HEK293 (cell line): ENCODE results near the gene DCT.

Source experiments
- CTCF ChIA-PET: fragments of 350-600 bp; formaldehyde crosslinking; extraction: SDS; loops from one replicate; lab custom pipeline; 2021; ENCODE audit warnings: antibody characterized with exemption; lab: Yijun Ruan, JAX
- POLR2A ChIA-PET: fragments of 300-600 bp; formaldehyde crosslinking; extraction: SDS; loops from one replicate; lab custom pipeline; 2020; ENCODE audit warnings: antibody characterized with exemption, inconsistent platforms; lab: Yijun Ruan, JAX
- H3K27ac ChIP-seq: fragments of 200-500 bp; sonication (Bioruptor generic); 2 replicates; pipeline ENCODE4 v1.5.1; 2014; ENCODE audit warnings: low read depth, low read length, control low read depth, inconsistent platforms; ENCODE audit errors: extremely low read depth
- H3K36me3 ChIP-seq, 2 experiments: fragments of 200-500 bp in 1 of 2; sonication (Bioruptor generic) in 1 of 2; 1 replicate in 1 of 2; 2 replicates in 1 of 2; pipeline ENCODE4 v1.5.1; 2014 to 2017; ENCODE audit warnings: inconsistent platforms in 2 of 2, low read length in 2 of 2; ENCODE audit not compliant: control insufficient read depth in 2 of 2, insufficient read depth in 1 of 2
- H3K4me1 ChIP-seq: fragments of 200-500 bp; sonication (Bioruptor generic); 2 replicates; pipeline ENCODE4 v1.5.1; 2014; ENCODE audit warnings: mild to moderate bottlenecking, low read length, inconsistent platforms; ENCODE audit not compliant: control insufficient read depth, insufficient read depth
- H3K4me3 ChIP-seq: 2 replicates; pipeline ENCODE4 v1.5.1; 2011; ENCODE audit warnings: low read depth, mild to moderate bottlenecking, control low read depth, low read length, moderate library complexity
- H3K9me3 ChIP-seq: fragments of 200-500 bp; sonication (Bioruptor generic); 2 replicates; pipeline ENCODE4 v1.5.1; 2014; ENCODE audit warnings: low read depth, low read length, inconsistent platforms; ENCODE audit not compliant: control insufficient read depth, insufficient read depth
- HOXA7 ChIP-seq: sonication (generic); formaldehyde crosslinking; IDR thresholded peaks from 2 replicates; pipeline ENCODE4 v1.8.1; 2022; ENCODE audit warnings: missing genetic modification reagents, borderline replicate concordance
- HOXD13 ChIP-seq: sonication (generic); formaldehyde crosslinking; IDR thresholded peaks from 2 replicates; pipeline ENCODE4 v1.8.0; 2022; ENCODE audit warnings: missing genetic modification reagents, borderline replicate concordance
- RBAK ChIP-seq: fragments of 450-650 bp; formaldehyde crosslinking; IDR thresholded peaks from 2 replicates; pipeline ENCODE4 v1.5.1; 2016; ENCODE audit warnings: missing biosample characterization, missing genetic modification characterization
- SETDB1 ChIP-seq: IDR thresholded peaks from one replicate; pipeline ENCODE4 v1.6.1; 2017; ENCODE audit warnings: mild to moderate bottlenecking, low read length, moderate library complexity, mixed read lengths; ENCODE audit not compliant: insufficient read length
- TRIM28 ChIP-seq: IDR thresholded peaks from 2 replicates; pipeline ENCODE4 v1.6.1; 2011; ENCODE audit warnings: low read length, control low read depth, borderline replicate concordance
- YY1 ChIP-seq: fragments of 450-650 bp; formaldehyde crosslinking; IDR thresholded peaks from 2 replicates; pipeline ENCODE4 v1.5.1; 2018; ENCODE audit warnings: missing biosample characterization, missing genetic modification characterization
- ZBTB8A ChIP-seq: fragments of 450-650 bp; formaldehyde crosslinking; IDR thresholded peaks from 2 replicates; pipeline ENCODE4 v1.5.1; 2016; ENCODE audit warnings: missing biosample characterization, missing genetic modification characterization
- ZNF132 ChIP-seq: fragments of 450-650 bp; formaldehyde crosslinking; IDR thresholded peaks from 2 replicates; pipeline ENCODE4 v1.5.1; 2017; ENCODE audit warnings: missing biosample characterization, missing genetic modification characterization, borderline replicate concordance
- ZNF2 ChIP-seq: fragments of 450-650 bp; formaldehyde crosslinking; IDR thresholded peaks from 2 replicates; pipeline ENCODE4 v1.5.1; 2016; ENCODE audit warnings: missing biosample characterization, missing genetic modification characterization
- ZNF211 ChIP-seq: fragments of 450-650 bp; formaldehyde crosslinking; IDR thresholded peaks from 2 replicates; pipeline ENCODE4 v1.5.1; 2016; ENCODE audit warnings: low read depth, missing biosample characterization, missing genetic modification characterization
- ZNF292 ChIP-seq: fragments of 450-650 bp; formaldehyde crosslinking; IDR thresholded peaks from 2 replicates; pipeline ENCODE4 v1.5.1; 2016; ENCODE audit warnings: low read depth, missing biosample characterization, missing genetic modification characterization, borderline replicate concordance
- ZNF610 ChIP-seq: fragments of 450-650 bp; formaldehyde crosslinking; IDR thresholded peaks from 2 replicates; pipeline ENCODE4 v1.5.1; 2016; ENCODE audit warnings: missing biosample characterization, missing genetic modification characterization, borderline replicate concordance
- ZNF654 ChIP-seq: fragments of 450-650 bp; formaldehyde crosslinking; IDR thresholded peaks from 2 replicates; pipeline ENCODE4 v1.5.1; 2016; ENCODE audit warnings: low read depth, missing biosample characterization, missing genetic modification characterization
- ZNF830 ChIP-seq: fragments of 450-650 bp; IDR thresholded peaks from 2 replicates; pipeline ENCODE4 v1.5.0; 2018; ENCODE audit warnings: missing biosample characterization, missing genetic modification characterization, low read depth, mild to moderate bottlenecking, moderate library complexity
- ZNF837 ChIP-seq: fragments of 450-650 bp; formaldehyde crosslinking; IDR thresholded peaks from 2 replicates; pipeline ENCODE4 v1.5.1; 2016; ENCODE audit warnings: missing biosample characterization, missing genetic modification characterization
- TF ChIP-seq, protein P1 (sequence below): fragments of 450-650 bp; formaldehyde crosslinking; IDR thresholded peaks from 2 replicates; pipeline ENCODE4 v1.5.1; 2016; ENCODE audit warnings: missing biosample characterization, missing genetic modification characterization
- TF ChIP-seq, protein P2 (sequence below): fragments of 450-650 bp; IDR thresholded peaks from 2 replicates; pipeline ENCODE4 v1.5.1; 2018; ENCODE audit warnings: missing biosample characterization, mild to moderate bottlenecking, missing genetic modification characterization

DCT gene

DNA sequence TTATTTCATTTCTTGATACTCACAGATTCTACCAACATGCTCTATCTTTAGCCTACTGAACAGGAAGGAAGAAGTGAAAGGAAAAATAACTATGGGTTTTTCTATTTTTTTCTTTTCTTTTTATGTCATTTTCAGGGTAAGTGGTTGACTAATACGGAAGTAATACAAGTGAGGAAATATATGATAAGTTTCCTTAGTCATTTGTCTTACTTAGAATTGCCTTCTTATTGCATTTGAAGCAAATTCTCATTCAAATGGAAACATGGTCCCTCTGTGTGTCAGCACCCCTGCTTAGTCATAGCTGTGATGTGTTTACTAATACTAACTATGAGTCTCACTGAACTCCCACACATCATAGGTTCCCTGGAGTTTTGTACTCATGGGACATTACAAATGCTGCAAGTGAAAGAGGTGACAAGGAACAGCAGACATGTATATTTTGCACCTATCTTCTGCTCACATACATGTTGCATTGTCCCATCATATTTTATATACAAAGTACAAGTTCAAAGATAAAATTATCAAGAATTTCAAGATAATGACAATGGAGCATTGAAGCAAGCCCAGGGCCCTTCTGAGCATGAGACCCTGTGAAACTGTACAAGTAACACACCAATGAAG lies 60.1 kb downstream of the DCT start:
- H3K9me3 ChIP-seq, result no peaks in the 10 kb centered on the region
- TF ChIP-seq HOXA7 (CRISPR knock-in tag), result no peak
- no peak for TF ChIP-seq ZNF610
- no peak for TF ChIP-seq ZNF837
- no peak for TF ChIP-seq ZNF830 (tag by site-specific recombination)
- TF ChIP-seq, protein P1, sequence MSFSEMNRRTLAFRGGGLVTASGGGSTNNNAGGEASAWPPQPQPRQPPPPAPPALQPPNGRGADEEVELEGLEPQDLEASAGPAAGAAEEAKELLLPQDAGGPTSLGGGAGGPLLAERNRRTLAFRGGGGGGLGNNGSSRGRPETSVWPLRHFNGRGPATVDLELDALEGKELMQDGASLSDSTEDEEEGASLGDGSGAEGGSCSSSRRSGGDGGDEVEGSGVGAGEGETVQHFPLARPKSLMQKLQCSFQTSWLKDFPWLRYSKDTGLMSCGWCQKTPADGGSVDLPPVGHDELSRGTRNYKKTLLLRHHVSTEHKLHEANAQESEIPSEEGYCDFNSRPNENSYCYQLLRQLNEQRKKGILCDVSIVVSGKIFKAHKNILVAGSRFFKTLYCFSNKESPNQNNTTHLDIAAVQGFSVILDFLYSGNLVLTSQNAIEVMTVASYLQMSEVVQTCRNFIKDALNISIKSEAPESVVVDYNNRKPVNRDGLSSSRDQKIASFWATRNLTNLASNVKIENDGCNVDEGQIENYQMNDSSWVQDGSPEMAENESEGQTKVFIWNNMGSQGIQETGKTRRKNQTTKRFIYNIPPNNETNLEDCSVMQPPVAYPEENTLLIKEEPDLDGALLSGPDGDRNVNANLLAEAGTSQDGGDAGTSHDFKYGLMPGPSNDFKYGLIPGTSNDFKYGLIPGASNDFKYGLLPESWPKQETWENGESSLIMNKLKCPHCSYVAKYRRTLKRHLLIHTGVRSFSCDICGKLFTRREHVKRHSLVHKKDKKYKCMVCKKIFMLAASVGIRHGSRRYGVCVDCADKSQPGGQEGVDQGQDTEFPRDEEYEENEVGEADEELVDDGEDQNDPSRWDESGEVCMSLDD (tag by site-specific recombination), result no peak
- no peak for TF ChIP-seq YY1 (tag by site-specific recombination)
- no peak for TF ChIP-seq HOXD13 (CRISPR knock-in tag)
- no peak for TF ChIP-seq ZBTB8A (tag by site-specific recombination)
- TF ChIP-seq, all 188 proteins: peak for 0
- no peak overlapping the region for H3K4me3 ChIP-seq
- CTCF ChIA-PET, result interaction anchor here (0.6 to 2.1 kb wide), 2 partner anchors 16 to 1060 kb away, joined by 3 to 8 read pairs; no protein-coding TSS in a partner anchor
- H3K27ac ChIP-seq, result no peak overlapping the region
- POLR2A ChIA-PET, result no interaction called here
- H3K36me3 ChIP-seq, result no peaks in the 10 kb centered on the region
- no peaks in the 10 kb centered on the region for H3K4me1 ChIP-seq

GRCh38 chr13:94417294-94417693 lies 62.2 kb downstream of the DCT start:
- H3K9me3 ChIP-seq, result no peaks in the 10 kb centered on the region
- H3K36me3 ChIP-seq, result no peaks in the 10 kb centered on the region
- TF ChIP-seq RBAK (tag by site-specific recombination), result no peak
- TF ChIP-seq ZNF211 (tag by site-specific recombination), result peak; percentile 74; the same call in 1 of the 2 replicates
- peak; percentile 56 for TF ChIP-seq SETDB1
- TF ChIP-seq, all 188 proteins: peak for 2
- Histone ChIP-seq H3K4me3 (no peak overlapping the region), H3K4me1 (no peaks in the 10 kb centered on the region), H3K27ac (no peak overlapping the region)
- CTCF ChIA-PET, result interaction anchor here (0.6 to 2.6 kb wide), 12 partner anchors 9 to 1454 kb away, joined by 3 to 11 read pairs (median 3); no protein-coding TSS in a partner anchor
- POLR2A ChIA-PET, result no interaction called here

- H3K36me3 ChIP-seq, result no peaks in the 10 kb centered on the region
- POLR2A ChIA-PET, result no interaction called here
- TF ChIP-seq, protein P2, sequence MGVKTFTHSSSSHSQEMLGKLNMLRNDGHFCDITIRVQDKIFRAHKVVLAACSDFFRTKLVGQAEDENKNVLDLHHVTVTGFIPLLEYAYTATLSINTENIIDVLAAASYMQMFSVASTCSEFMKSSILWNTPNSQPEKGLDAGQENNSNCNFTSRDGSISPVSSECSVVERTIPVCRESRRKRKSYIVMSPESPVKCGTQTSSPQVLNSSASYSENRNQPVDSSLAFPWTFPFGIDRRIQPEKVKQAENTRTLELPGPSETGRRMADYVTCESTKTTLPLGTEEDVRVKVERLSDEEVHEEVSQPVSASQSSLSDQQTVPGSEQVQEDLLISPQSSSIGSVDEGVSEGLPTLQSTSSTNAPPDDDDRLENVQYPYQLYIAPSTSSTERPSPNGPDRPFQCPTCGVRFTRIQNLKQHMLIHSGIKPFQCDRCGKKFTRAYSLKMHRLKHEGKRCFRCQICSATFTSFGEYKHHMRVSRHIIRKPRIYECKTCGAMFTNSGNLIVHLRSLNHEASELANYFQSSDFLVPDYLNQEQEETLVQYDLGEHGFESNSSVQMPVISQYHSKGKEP (tag by site-specific recombination), result peak; percentile 99
- TF ChIP-seq ZNF2 (tag by site-specific recombination) (peak; percentile 50; the same call in 1 of the 2 replicates), ZNF132 (no peak), ZNF292 (tag by site-specific recombination) (no peak), TRIM28 (peak; percentile 95), ZNF654 (tag by site-specific recombination) (peak; percentile 67)
- H3K4me1 ChIP-seq, result no peaks in the 10 kb centered on the region
- no peak overlapping the region for H3K27ac ChIP-seq
- H3K9me3 ChIP-seq, result no peaks in the 10 kb centered on the region
- H3K4me3 ChIP-seq, result no peak overlapping the region
- CTCF ChIA-PET, result interaction anchor here (0.5 to 2.6 kb wide), 18 partner anchors 9 to 1454 kb away, joined by 3 to 11 read pairs (median 3); no protein-coding TSS in a partner anchor
Observed at GRCh38 chr13:94416454-94417080, 62.9 kb downstream of the DCT start.
